Measurements from ENCODE around the gene HLA-DMB.

The HLA-DMB gene

GRCh38 chr6:32971581-32972352 is 30.9 kb upstream of the HLA-DMB start:
- peak; percentile 100 for DNase-seq

GRCh38 chr6:32971242-32971580 is 30.4 kb upstream of the HLA-DMB start:
- DNase-seq = no peak

GRCh38 chr6:32970413-32971241 is 29.8 kb upstream of the HLA-DMB start:
- peak; percentile 96 for DNase-seq

- peak; percentile 99 for DNase-seq
Measured at GRCh38 chr6:32969685-32970412, 29.0 kb upstream of the HLA-DMB start.

GRCh38 chr6:32968867-32969684 is 28.2 kb upstream of the HLA-DMB start:
- DNase-seq = peak; percentile 83

- peak; percentile 96 for DNase-seq
Measured at GRCh38 chr6:32968093-32968866, 27.5 kb upstream of the HLA-DMB start, which contains the start of gene BRD2. Gene BRD2 (plus strand): TSS chr6:32968594. CDS start chr6:32972899, 4,305 bp downstream.

- DNase-seq = peak; percentile 61
Measured at GRCh38 chr6:32967151-32968091, 26.6 kb upstream of the HLA-DMB start.

- no peak for DNase-seq
Measured at GRCh38 chr6:32964776-32965175, 23.9 kb upstream of the HLA-DMB start.

- DNase-seq = no peak
Measured at GRCh38 chr6:32963866-32964265, 23.0 kb upstream of the HLA-DMB start.

- DNase-seq = no peak
Measured at GRCh38 chr6:32962213-32962826, 21.5 kb upstream of the HLA-DMB start.

GRCh38 chr6:32960563-32960962 is 19.7 kb upstream of the HLA-DMB start:
- DNase-seq = no peak

GRCh38 chr6:32956176-32956575 is 15.3 kb upstream of the HLA-DMB start:
- DNase-seq = no peak

GRCh38 chr6:32954986-32955802 is 14.4 kb upstream of the HLA-DMB start:
- DNase-seq = no peak

- no peak for DNase-seq
Measured at GRCh38 chr6:32954267-32954666, 13.4 kb upstream of the HLA-DMB start.

- no peak for DNase-seq
Measured at GRCh38 chr6:32953775-32954174, 12.9 kb upstream of the HLA-DMB start.

- peak; percentile 97 for DNase-seq
Measured at GRCh38 chr6:32952817-32953739, 12.2 kb upstream of the HLA-DMB start, which contains the start of gene HLA-DMA. Gene HLA-DMA (minus strand): TSS chr6:32953097. CDS start chr6:32953036, 61 bp downstream.

GRCh38 chr6:32950449-32950848 is 9.6 kb upstream of the HLA-DMB start:
- no peak for DNase-seq

- no peak for DNase-seq
Measured at GRCh38 chr6:32950010-32950409, 9.2 kb upstream of the HLA-DMB start.

Measured in fibroblast of skin of back (primary cell).